Upper lobe of left lung (tissue), 6 donors: Measurements from ENCODE around the gene KIAA1217. TPM values are rescaled to one million over a fixed set of nuclear protein-coding genes. Genes with fewer than 3 reads are reported as not detected.

Experiments
- ATAC-seq, 2 donors: fragments of 200-7000 bp; cut with Tn5 transposase; one replicate each; pipeline ENCODE4 v1.9.1; 2022; ENCODE audit warnings: mild to moderate bottlenecking in 2 of 2, moderate library complexity in 2 of 2; ENCODE audit not compliant: low FRiP score in 2 of 2
- DNase-seq, 2 donors: peaks; one replicate each; pipeline ENCODE4 v3.0.0-alpha.2; 2019 to 2020
- H3K27ac ChIP-seq, 4 donors: fragments of 200-600 bp; sonication (generic); one replicate each; pipeline ENCODE4 v1.5.1; 2016 to 2019
- H3K27me3 ChIP-seq, 4 donors: fragments of 200-600 bp; sonication (generic); one replicate each; pipeline ENCODE4 v1.5.1; 2017 to 2019
- H3K36me3 ChIP-seq, 4 donors: fragments of 200-600 bp; sonication (generic); one replicate each; pipeline ENCODE4 v1.5.1; 2016 to 2019
- H3K4me1 ChIP-seq, 4 donors: fragments of 200-600 bp; sonication (generic); one replicate each; pipeline ENCODE4 v1.5.1; 2018 to 2019
- H3K4me3 ChIP-seq, 4 donors: fragments of 200-600 bp; sonication (generic); one replicate each; pipeline ENCODE4 v1.5.1; 2017 to 2019; ENCODE audit warnings: mild to moderate bottlenecking in 2 of 4, moderate library complexity in 1 of 4
- H3K9me3 ChIP-seq, 4 donors: fragments of 200-600 bp; sonication (generic); one replicate each; pipeline ENCODE4 v1.5.1; 2018 to 2019
- CTCF ChIP-seq, 6 experiments: fragments of 450-650 bp in 4 of 6; fragments of 200-600 bp in 2 of 6; sonication (generic) in 2 of 6; IDR thresholded peaks; one replicate each; pipeline ENCODE4 v1.5.1; 2016 to 2019; ENCODE audit warnings: antibody characterized with exemption in 6 of 6
- EP300 ChIP-seq, 4 donors: sonication (generic); formaldehyde crosslinking; IDR thresholded peaks; one replicate each; pipeline ENCODE4 v1.5.1; 2017; ENCODE audit warnings: antibody characterized with exemption in 4 of 4, control low read depth in 2 of 4
- POLR2A ChIP-seq, 4 donors: fragments of 450-650 bp; IDR thresholded peaks; one replicate each; pipeline ENCODE4 v1.5.1; 2016 to 2017; ENCODE audit warnings: antibody characterized with exemption in 4 of 4, mild to moderate bottlenecking in 2 of 4
- POLR2AphosphoS5 ChIP-seq, 2 donors: sonication (generic); formaldehyde crosslinking; IDR thresholded peaks; one replicate each; pipeline ENCODE4 v1.5.1; 2017; ENCODE audit warnings: antibody characterized with exemption in 2 of 2
- WGBS, 2 donors: methylation state at CpG; one replicate each; pipeline ENCODE4 v1.1.5; 2017 to 2018; 5-methylcytosine and 5-hydroxymethylcytosine counted together
- total RNA-seq, 6 donors: library from RNA; depleted of rRNA in 4 of 6; stranded (reverse); fragments of >200 nt in 4 of 6; gene quantifications; one replicate each; pipeline versions ENCODE4 v1.1.0 to v1.2.1, GENCODE V29; 2016 to 2021
- donor health status: DM: no; HTN: no; CAD: no; lungs with moderate emphysema.
- donor health status: DM: no; HTN: yes; CAD: no; lungs with severe emphysema.

The KIAA1217 gene
- total RNA-seq, 6 donors from 2014 or later = 18.4 to 109 (median 41.0) TPM

- peak; percentile 22 to 35 for ATAC-seq
- H3K36me3 ChIP-seq = peaks cover 0 to 6% (median 0%) of the 10 kb centered on the region in 4 donors
- TF ChIP-seq POLR2A (IDR thresholded peaks at IDR 0.05) (no peak), POLR2AphosphoS5 (IDR thresholded peaks at IDR 0.05) (no peak), CTCF (IDR thresholded peaks at IDR 0.05) (no peak), EP300 (IDR thresholded peaks at IDR 0.05) (no peak)
- DNase-seq = peak in 1 of 2 donors; percentile 52
- 70 to 75% methylated on average over 9 of the region's 9 CpGs for WGBS, 2 donors
- no peaks in the 10 kb centered on the region for H3K9me3 ChIP-seq
- H3K4me3 ChIP-seq = no peak overlapping the region
- peak overlapping the region in 1 of 4 donors; percentile 27 for H3K27ac ChIP-seq
- peaks cover 0 to 5% (median 0%) of the 10 kb centered on the region in 4 donors for H3K4me1 ChIP-seq
- H3K27me3 ChIP-seq = no peaks in the 10 kb centered on the region
Observed at GRCh38 chr10:24432478-24433416, 223.8 kb downstream of the KIAA1217 start.

GRCh38 chr10:24433705-24434104 is 224.8 kb downstream of the KIAA1217 start:
- WGBS, 2 donors = 92 to 96% methylated on average over 3 of the region's 3 CpGs
- TF ChIP-seq EP300 (IDR thresholded peaks at IDR 0.05) = no peak
- no peak for TF ChIP-seq CTCF (IDR thresholded peaks at IDR 0.05)
- TF ChIP-seq POLR2AphosphoS5 (IDR thresholded peaks at IDR 0.05) = no peak
- no peak for TF ChIP-seq POLR2A (IDR thresholded peaks at IDR 0.05)
- H3K27ac ChIP-seq = no peak overlapping the region
- no peaks in the 10 kb centered on the region for H3K27me3 ChIP-seq
- ATAC-seq (no peak), DNase-seq (no peak)
- H3K4me1 ChIP-seq = no peaks in the 10 kb centered on the region
- H3K4me3 ChIP-seq = no peak overlapping the region
- peaks cover 0 to 6% (median 0%) of the 10 kb centered on the region in 4 donors for H3K36me3 ChIP-seq
- no peaks in the 10 kb centered on the region for H3K9me3 ChIP-seq

GRCh38 chr10:24434961-24435360 is 226.0 kb downstream of the KIAA1217 start:
- no peak overlapping the region for H3K27ac ChIP-seq
- H3K4me1 ChIP-seq = peaks cover 0 to 3% (median 0%) of the 10 kb centered on the region in 4 donors
- no peak overlapping the region for H3K4me3 ChIP-seq
- DNase-seq (no peak), ATAC-seq (no peak)
- H3K9me3 ChIP-seq = no peaks in the 10 kb centered on the region
- no peak for TF ChIP-seq POLR2AphosphoS5 (IDR thresholded peaks at IDR 0.05)
- no peak for TF ChIP-seq CTCF (IDR thresholded peaks at IDR 0.05)
- no peak for TF ChIP-seq POLR2A (IDR thresholded peaks at IDR 0.05)
- TF ChIP-seq EP300 (IDR thresholded peaks at IDR 0.05) = no peak
- H3K36me3 ChIP-seq = peaks cover 0 to 9% (median 1%) of the 10 kb centered on the region in 4 donors
- 100% methylated on average over 1 of the region's 1 CpG for WGBS, 2 donors
- no peaks in the 10 kb centered on the region for H3K27me3 ChIP-seq

- H3K36me3 ChIP-seq = peaks cover 0 to 9% (median 3%) of the 10 kb centered on the region in 4 donors
- no peak for DNase-seq
- TF ChIP-seq POLR2AphosphoS5 (IDR thresholded peaks at IDR 0.05) = no peak
- TF ChIP-seq POLR2A (IDR thresholded peaks at IDR 0.05) = no peak
- no peak for TF ChIP-seq CTCF (IDR thresholded peaks at IDR 0.05)
- TF ChIP-seq EP300 (IDR thresholded peaks at IDR 0.05) = no peak
- ATAC-seq = no peak
- H3K27ac ChIP-seq = no peak overlapping the region
- H3K27me3 ChIP-seq = no peaks in the 10 kb centered on the region
- WGBS, 2 donors = 74 to 75% methylated on average over 1 of the region's 1 CpG
- no peak overlapping the region for H3K4me3 ChIP-seq
- H3K9me3 ChIP-seq = no peaks in the 10 kb centered on the region
- H3K4me1 ChIP-seq = peaks cover 0 to 3% (median 0%) of the 10 kb centered on the region in 4 donors
Observed at GRCh38 chr10:24435374-24435773, 226.4 kb downstream of the KIAA1217 start.
